ENCODE measurements around the gene DTX2.
A peak's percentile ranks its signal among the peaks of the same experiment; 100 is the strongest.
"Not testable (repeated sequence)": the region's sequence is repeated elsewhere in the genome, so short reads cannot be mapped to it uniquely, and the experiment has no call there.

The DTX2 gene

GRCh38 chr7:76507723-76508406, 46.4 kb downstream of the DTX2 start:
- Mint-ChIP-seq H3K36me3 (peaks cover 17 to 25% of the 10 kb centered on the region in 2 donors), H3K4me1 (peaks cover 0 to 3% of the 10 kb centered on the region in 2 donors)

DNA sequence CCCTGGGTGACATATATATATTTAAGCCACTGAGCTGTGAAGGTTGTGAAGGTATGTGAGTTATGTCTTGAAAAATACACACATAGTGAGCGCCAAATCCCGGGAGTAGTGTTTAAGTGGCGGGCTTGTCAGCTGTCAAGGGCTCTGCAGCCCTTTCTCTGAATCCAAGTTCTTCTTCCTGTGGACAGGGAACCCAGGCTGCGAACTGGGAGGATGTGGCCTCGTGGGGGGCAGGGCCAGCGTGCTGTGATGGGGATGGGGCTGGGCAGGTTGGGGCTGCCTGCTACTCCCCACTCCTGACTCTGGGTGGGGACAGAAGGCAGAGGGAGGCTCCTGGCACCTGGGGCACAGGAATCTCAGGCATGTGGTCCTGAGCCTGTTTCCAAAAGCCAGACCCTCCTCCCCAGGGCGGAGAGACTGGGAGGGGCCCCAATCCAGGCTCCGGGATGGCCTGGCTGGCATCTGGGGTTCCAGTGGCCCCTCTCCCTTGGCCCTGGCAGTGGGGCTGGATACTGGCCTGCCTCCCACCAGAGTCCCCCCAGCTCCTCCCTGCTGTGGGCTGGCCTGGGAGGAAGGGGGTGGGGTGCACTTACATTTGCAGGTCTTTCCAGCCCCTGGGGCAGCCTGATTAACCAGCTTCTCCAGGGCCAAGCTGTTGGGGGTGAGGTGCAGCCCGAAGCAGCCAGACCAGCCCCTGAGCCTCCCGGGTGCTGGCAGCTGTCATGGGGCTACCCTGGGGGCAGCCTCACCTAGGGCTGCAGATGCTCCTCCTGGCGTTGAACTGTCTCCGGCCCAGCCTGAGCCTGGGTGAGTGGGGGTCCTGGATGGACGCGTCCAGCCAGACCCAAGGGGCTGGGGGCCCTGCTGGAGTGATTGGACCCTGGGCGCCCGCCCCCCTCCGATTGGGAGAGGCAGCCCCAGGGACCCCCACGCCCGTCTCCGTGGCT, 48.7 kb downstream of the DTX2 start, which contains the start of gene UPK3B:
UPK3B (plus strand) TSS at position 622 of the 947 bp plus-strand sequence; CDS start at position 723, 101 bp downstream.
- peaks cover 13 to 20% of the 10 kb centered on the region in 2 donors for H3K36me3 Mint-ChIP-seq
- no peak for DNase-seq
- H3K4me3 Mint-ChIP-seq, result no peak within 1 kb of the TSS
- peaks cover 2 to 4% of the 10 kb centered on the region in 2 donors for H3K9me3 Mint-ChIP-seq
- no peak for ATAC-seq (replicated peaks)
- peaks cover 0 to 3% of the 10 kb centered on the region in 2 donors for H3K4me1 Mint-ChIP-seq
- H3K27ac Mint-ChIP-seq, result peak within 1 kb of the TSS; percentile 38
- H3K27me3 Mint-ChIP-seq, result no peaks in the 10 kb centered on the region

More at GRCh38 chr7:76507723-76508406, 46.4 kb downstream of the DTX2 start:
- no peak overlapping the region for H3K4me3 Mint-ChIP-seq
- ATAC-seq (replicated peaks) (peak; percentile 39 to 56), DNase-seq (no peak)
- H3K9me3 Mint-ChIP-seq, result peaks cover 2 to 4% of the 10 kb centered on the region in 2 donors
- no peaks in the 10 kb centered on the region for H3K27me3 Mint-ChIP-seq
- H3K27ac Mint-ChIP-seq, result no peak overlapping the region

DNA sequence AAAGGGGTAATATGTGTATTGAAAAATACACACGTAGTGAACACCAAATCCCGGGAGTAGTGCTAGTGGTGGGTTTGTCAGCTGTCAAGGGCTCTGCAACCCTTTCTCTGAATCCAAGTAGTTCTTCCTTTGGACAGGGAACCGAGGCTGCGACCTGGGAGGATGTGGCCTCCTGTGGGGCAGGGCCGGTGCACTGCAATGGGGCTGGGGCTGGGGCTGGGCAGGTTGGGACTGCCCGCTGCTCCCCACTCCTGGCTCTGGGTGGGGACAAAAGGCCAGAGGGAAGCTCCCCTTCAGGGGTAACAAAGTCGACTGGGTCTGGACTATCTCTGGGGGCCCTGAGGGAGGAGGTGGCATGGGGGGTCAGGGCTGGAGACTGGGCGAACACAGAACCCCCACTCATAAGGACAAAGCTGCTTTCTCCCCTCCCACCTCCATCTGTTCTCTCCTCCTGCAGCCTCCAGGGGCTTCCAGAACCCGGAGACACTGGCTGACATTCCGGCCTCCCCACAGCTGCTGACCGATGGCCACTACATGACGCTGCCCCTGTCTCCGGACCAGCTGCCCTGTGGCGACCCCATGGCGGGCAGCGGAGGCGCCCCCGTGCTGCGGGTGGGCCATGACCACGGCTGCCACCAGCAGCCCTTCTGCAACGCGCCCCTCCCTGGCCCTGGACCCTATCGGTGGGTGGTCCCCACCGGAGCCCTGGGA, 49.8 kb downstream of the DTX2 start:
- ATAC-seq (replicated peaks), result not testable (repeated sequence)

GRCh38 chr7:76511911-76512885, 50.7 kb downstream of the DTX2 start:
- not testable (repeated sequence) for DNase-seq; H3K4me3 Mint-ChIP-seq; H3K4me1 Mint-ChIP-seq; H3K9me3 Mint-ChIP-seq; H3K27ac Mint-ChIP-seq; H3K27me3 Mint-ChIP-seq; H3K36me3 Mint-ChIP-seq; ATAC-seq (replicated peaks)

More for the DNA sequence above, 49.8 kb downstream of the DTX2 start:
- peaks cover 8 to 12% of the 10 kb centered on the region in 2 donors for H3K36me3 Mint-ChIP-seq
- not testable (repeated sequence) for DNase-seq, H3K4me3 Mint-ChIP-seq, H3K27ac Mint-ChIP-seq, H3K4me1 Mint-ChIP-seq, H3K9me3 Mint-ChIP-seq, H3K27me3 Mint-ChIP-seq

DNA sequence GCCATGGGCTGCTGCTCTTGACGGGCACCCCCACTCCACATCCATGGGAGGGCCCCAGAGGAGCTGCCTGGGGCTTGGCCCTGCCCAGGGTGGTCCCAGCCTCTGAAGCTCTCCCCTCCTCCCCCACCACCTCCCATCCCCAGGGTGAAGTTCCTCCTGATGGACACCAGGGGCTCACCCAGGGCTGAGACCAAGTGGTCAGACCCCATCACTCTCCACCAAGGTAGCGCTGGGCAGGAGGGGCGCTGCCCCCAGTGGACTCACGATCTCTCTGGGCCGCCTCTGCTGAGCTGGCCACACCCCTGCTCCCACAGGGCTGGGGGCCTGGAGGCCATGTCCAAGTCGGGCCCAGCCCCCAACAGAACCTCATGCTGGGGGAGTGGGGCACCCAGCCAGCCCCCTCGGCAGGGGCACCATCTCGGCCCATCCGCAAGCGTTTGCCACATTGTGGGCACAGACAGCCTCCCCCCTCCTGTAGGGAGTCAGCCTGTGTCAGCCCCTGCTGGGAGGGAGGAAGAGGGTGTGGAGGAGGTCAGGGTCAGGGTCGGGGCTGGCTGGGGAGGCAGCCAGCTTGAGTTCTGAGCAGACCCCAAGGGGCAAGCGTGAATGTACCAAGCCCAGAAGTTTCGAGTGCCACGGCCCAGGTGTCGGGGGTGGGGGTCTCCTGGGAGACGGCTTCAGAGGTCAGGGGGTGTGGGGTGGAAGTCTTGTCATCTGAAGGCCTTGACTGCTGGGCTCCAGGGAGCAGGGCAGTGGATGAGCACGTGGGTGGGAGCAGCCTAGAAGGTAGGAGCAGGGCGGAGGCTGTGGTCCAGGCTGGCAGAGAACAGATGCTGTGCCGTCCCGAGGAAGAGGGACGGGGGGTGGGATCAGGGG, 51.7 kb downstream of the DTX2 start:
- ATAC-seq (replicated peaks) (peak; percentile 29 to 38), DNase-seq (no peak)
- no peaks in the 10 kb centered on the region for H3K36me3 Mint-ChIP-seq

DNA sequence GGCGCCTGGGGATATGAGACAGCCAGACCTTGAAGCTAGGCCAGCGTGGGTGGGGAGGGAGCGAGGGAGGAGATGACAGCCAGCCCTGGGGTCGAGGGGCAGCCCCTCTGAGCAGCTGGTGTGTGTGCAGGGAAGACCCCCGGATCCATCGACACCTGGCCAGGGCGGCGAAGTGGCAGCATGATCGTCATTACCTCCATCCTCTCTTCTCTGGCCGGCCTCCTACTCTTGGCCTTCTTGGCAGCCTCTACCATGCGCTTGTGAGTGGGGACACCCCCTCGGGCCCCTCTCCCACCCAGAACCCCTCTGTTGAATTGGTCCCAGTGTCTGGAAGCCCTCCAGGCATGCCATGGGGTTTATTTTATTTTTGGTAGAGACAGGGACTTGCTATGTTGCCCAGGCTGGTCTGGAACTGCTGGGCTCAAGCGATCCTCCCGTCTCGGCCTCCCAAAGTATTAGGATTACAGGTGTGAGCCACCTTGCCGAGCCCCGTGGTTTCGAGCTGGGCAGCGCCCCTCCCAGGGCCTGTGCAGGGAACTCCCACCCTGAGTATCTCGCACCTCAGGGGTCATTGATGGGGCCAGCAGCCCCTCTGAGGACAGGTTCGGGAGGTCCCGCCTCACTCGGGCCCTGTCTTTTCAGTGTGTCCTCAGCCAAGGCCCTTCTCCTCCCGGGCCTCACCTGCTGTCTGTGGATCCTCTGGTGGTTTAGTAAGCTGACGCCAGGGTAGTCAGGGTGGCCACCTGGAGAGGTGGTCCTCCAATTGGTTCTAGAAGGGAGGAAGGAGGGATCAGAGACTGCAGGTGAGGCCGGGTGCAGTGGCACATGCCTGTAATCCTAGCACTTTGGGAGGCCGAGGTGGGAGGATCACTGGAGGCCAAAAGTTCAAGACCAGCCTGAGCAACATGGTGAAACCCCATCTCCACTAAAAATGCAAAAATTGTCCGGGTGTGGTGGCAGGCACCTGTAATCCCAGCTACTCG, 52.6 kb downstream of the DTX2 start:
- DNase-seq, result no peak
- Mint-ChIP-seq H3K27me3 (peaks cover 0 to 9% of the 10 kb centered on the region in 2 donors), H3K9me3 (no peaks in the 10 kb centered on the region), H3K4me3 (no peak overlapping the region), H3K27ac (no peak overlapping the region), H3K36me3 (no peaks in the 10 kb centered on the region), H3K4me1 (no peaks in the 10 kb centered on the region)
- no peak for ATAC-seq (replicated peaks)

More for the DNA sequence above, 51.7 kb downstream of the DTX2 start:
- Mint-ChIP-seq H3K27ac (no peak overlapping the region), H3K27me3 (peaks cover 0 to 9% of the 10 kb centered on the region in 2 donors), H3K4me1 (no peaks in the 10 kb centered on the region), H3K9me3 (no peaks in the 10 kb centered on the region), H3K4me3 (no peak overlapping the region)

DNA sequence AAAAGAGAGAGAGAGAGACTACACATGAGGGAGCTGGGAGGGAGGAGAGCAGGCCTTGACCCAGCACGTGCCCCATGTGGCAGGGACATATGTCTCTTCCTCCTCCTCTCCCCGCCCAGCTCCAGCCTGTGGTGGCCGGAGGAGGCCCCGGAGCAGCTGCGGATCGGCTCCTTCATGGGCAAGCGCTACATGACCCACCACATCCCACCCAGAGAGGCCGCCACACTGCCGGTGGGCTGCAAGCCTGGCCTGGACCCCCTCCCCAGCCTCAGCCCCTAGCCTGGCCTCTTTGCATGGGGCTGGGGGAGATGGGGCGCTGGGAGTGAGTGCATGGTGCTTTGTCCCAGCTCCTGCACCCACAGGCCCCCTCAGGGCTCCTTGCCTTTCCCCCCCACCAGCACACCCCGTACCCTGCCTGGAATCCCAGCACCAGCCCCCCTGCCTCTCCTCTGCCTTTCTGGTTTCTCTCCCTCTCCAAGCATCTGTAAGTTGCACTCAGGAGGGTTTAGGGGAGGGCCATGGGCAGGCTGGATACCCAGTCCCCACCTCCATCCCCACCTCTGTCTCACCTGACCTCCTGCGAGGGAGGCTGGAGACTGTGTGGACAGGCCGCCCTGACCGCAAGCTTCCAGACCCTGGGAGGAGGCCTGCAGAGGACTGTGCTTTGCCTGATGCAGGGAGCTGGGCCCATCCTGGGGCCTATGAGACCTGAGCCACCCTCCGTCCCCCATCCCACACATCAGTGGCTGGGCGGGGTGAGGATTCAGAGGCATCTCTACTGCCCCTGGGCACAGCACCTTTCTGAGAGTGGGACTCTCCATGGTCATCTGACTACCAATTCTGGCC, 53.6 kb downstream of the DTX2 start:
- H3K4me1 Mint-ChIP-seq, result no peaks in the 10 kb centered on the region
- DNase-seq, result no peak
- H3K27ac Mint-ChIP-seq, result no peak overlapping the region
- H3K9me3 Mint-ChIP-seq, result no peaks in the 10 kb centered on the region
- H3K4me3 Mint-ChIP-seq, result no peak overlapping the region
- peaks cover 0 to 9% of the 10 kb centered on the region in 2 donors for H3K27me3 Mint-ChIP-seq
- no peaks in the 10 kb centered on the region for H3K36me3 Mint-ChIP-seq
- peak in 1 of 2 donors; percentile 4 for ATAC-seq (replicated peaks)

DNA sequence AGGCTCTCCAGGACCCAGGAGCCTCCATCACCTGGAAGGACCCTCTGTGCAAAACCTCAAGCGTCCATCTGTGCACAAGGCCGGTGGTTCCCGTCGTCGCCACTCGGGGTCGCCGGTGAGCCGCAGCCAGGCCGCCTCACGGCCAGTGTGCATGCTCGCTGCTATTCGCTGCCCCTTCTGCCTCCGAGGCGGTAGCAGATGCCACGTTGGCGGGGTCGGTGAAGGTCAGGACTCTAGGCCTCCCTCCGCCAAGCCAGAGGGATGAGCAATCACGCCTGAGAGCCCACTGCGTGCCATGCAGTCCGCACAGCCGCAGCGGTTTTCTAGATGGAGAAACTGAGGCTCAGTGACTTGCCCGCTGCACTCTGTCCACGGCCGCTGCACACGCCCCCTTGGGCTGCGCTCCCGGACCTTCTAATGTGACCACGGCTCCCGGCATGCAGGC, 54.5 kb downstream of the DTX2 start:
- no peak for DNase-seq
- Mint-ChIP-seq H3K36me3 (no peaks in the 10 kb centered on the region), H3K4me3 (no peak overlapping the region), H3K27me3 (peaks cover 0 to 9% of the 10 kb centered on the region in 2 donors), H3K27ac (no peak overlapping the region), H3K9me3 (no peaks in the 10 kb centered on the region), H3K4me1 (no peaks in the 10 kb centered on the region)
- peak; percentile 81 to 90 for ATAC-seq (replicated peaks)

GRCh38 chr7:76516932-76517331, 55.4 kb downstream of the DTX2 start:
- not testable (repeated sequence) for H3K27me3 Mint-ChIP-seq; H3K36me3 Mint-ChIP-seq; H3K27ac Mint-ChIP-seq; H3K9me3 Mint-ChIP-seq; ATAC-seq (replicated peaks); H3K4me1 Mint-ChIP-seq; DNase-seq; H3K4me3 Mint-ChIP-seq

- H3K4me1 Mint-ChIP-seq; DNase-seq; ATAC-seq (replicated peaks); H3K9me3 Mint-ChIP-seq; H3K27me3 Mint-ChIP-seq; H3K36me3 Mint-ChIP-seq; H3K4me3 Mint-ChIP-seq; H3K27ac Mint-ChIP-seq: not testable (repeated sequence)
Measured at GRCh38 chr7:76526183-76526582, 64.7 kb downstream of the DTX2 start.

GRCh38 chr7:76531643-76532042, 70.1 kb downstream of the DTX2 start:
- H3K36me3 Mint-ChIP-seq; H3K27ac Mint-ChIP-seq; ATAC-seq (replicated peaks); H3K4me3 Mint-ChIP-seq; H3K27me3 Mint-ChIP-seq; H3K9me3 Mint-ChIP-seq; H3K4me1 Mint-ChIP-seq; DNase-seq: not testable (repeated sequence)

Measured in stimulated activated naive B cell treated with anti-CD40 and anti-IgM and Interleukin-4, amounts not matched to agents 10 μg/mL and 1 μg/mL and 100 μg/mL, for 72 hours (primary cell).